ENCODE measurements around the gene TMEM79.

TMEM79 gene

GRCh38 chr1:156262461-156263287, 21.5 kb upstream of the TMEM79 start:
- DNase-seq (ENCODE audit: low read depth): no peak

GRCh38 chr1:156263288-156263655, 20.9 kb upstream of the TMEM79 start:
- DNase-seq (ENCODE audit: low read depth): no peak

GRCh38 chr1:156266051-156266450, 18.1 kb upstream of the TMEM79 start:
- DNase-seq (ENCODE audit: low read depth): no peak

GRCh38 chr1:156268336-156268735, 15.8 kb upstream of the TMEM79 start:
- no peak for DNase-seq (ENCODE audit: low read depth)

GRCh38 chr1:156270314-156270713, 13.8 kb upstream of the TMEM79 start:
- DNase-seq (ENCODE audit: low read depth): no peak

GRCh38 chr1:156276532-156276931, 7.6 kb upstream of the TMEM79 start:
- DNase-seq (ENCODE audit: low read depth): no peak

GRCh38 chr1:156276966-156277381, 7.2 kb upstream of the TMEM79 start:
- no peak for DNase-seq (ENCODE audit: low read depth)

- DNase-seq (ENCODE audit: low read depth): no peak
Measured at GRCh38 chr1:156279837-156280236, 4.3 kb upstream of the TMEM79 start.

GRCh38 chr1:156281281-156281680, 2.8 kb upstream of the TMEM79 start:
- peak; percentile 26 for DNase-seq (ENCODE audit: low read depth)

GRCh38 chr1:156281693-156282478, 2.2 kb upstream of the TMEM79 start:
- peak; percentile 20 for DNase-seq (ENCODE audit: low read depth)

GRCh38 chr1:156282479-156283222, 1.5 kb upstream of the TMEM79 start, which contains the start of gene SMG5:
Gene SMG5 (minus strand): TSS chr1:156282825. CDS start chr1:156282680, 145 bp downstream.
- peak; percentile 92 for DNase-seq (ENCODE audit: low read depth)

GRCh38 chr1:156283521-156283920, 604 bp upstream of the TMEM79 start:
- DNase-seq (ENCODE audit: low read depth): no peak

- DNase-seq (ENCODE audit: low read depth): no peak
Measured at GRCh38 chr1:156284757-156285156, 632 bp downstream of the TMEM79 start.

GRCh38 chr1:156285437-156285836, 1.3 kb downstream of the TMEM79 start:
- DNase-seq (ENCODE audit: low read depth): no peak

GRCh38 chr1:156286061-156286460, 1.9 kb downstream of the TMEM79 start:
- DNase-seq (ENCODE audit: low read depth): no peak

- no peak for DNase-seq (ENCODE audit: low read depth)
Measured at GRCh38 chr1:156289857-156290256, 5.7 kb downstream of the TMEM79 start.

- DNase-seq (ENCODE audit: low read depth): no peak
Measured at GRCh38 chr1:156291226-156292061, 7.3 kb downstream of the TMEM79 start.

GRCh38 chr1:156293098-156293434, 8.9 kb downstream of the TMEM79 start:
- DNase-seq (ENCODE audit: low read depth): no peak

- DNase-seq (ENCODE audit: low read depth): no peak
Measured at GRCh38 chr1:156293895-156294294, 9.8 kb downstream of the TMEM79 start.

- DNase-seq (ENCODE audit: low read depth): peak; percentile 36
Measured at GRCh38 chr1:156295391-156295947, 11.3 kb downstream of the TMEM79 start, which contains the start of gene GLMP. Gene GLMP (minus strand): TSS chr1:156295679. CDS start chr1:156295645, 34 bp downstream.

- no peak for DNase-seq (ENCODE audit: low read depth)
Measured at GRCh38 chr1:156298852-156299357, 14.8 kb downstream of the TMEM79 start, which contains the start of gene VHLL. Gene VHLL (minus strand): TSS chr1:156299307. CDS start chr1:156299189, 118 bp downstream.
